NCI-H82 (cell line): ENCODE measurements around the gene C2CD2.

Experiments
- DNase-seq: peaks from one replicate; lab custom pipeline; 2025; lab: John Stamatoyannopoulos, UW

The C2CD2 gene

DNA sequence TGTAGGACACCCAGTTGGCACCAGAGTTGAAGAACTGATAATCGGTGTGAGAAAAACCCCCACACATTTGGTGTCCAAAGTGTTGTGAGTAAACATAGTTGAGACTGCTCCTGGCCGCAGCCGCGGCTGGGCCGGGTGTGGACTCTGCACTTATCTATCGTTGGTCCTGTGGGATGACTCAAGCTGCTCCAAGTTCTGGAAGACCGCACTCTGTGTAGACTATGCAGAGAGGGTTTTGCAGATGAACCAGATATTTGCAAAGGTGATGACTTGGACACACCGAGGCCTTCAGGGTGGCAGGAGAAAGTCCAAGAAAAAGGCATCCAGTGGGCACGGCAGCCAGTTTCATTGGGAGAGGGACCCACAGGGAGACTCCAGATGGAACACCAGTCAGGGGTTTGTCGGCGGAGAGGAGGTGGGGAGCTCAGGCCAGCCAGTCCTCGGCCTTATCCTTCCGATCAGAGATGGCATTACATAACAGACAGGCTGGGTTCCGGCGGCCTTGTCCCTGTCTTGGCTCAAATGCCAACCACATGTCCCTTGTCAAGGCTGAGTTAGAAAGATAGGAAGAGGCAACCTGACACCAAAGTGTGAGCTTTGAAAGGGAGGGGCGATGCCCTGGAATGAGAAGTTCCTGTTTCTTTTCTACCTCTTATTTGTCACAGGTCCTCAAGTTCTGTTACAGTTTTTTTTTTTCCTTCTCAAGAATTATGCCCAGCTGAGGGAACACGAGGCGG, 21.1 kb downstream of the C2CD2 start:
- DNase-seq = no peak

- no peak for DNase-seq
Measured at GRCh38 chr21:41932191-41932575, 21.6 kb downstream of the C2CD2 start.

DNA sequence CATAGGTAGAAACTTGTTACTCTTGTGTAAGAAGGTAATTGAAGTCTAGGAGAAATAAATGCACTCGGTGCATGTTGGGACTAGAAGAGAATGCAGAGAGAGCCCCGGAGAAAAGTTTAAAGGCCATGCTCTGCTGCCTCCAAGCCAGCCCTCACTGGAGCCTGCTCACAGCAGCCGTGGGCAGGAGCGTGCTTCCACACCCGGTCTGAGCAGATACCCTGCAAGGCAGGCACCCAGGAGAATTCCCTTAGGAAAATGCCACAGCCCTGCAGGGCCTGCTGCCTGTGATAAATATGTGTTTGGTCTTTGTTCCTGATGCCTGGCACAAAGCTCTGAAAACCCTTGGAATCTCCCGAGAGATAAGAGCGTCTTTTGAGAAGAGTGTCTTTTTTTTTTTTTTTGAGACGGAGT, 22.8 kb downstream of the C2CD2 start:
- DNase-seq = no peak

DNA sequence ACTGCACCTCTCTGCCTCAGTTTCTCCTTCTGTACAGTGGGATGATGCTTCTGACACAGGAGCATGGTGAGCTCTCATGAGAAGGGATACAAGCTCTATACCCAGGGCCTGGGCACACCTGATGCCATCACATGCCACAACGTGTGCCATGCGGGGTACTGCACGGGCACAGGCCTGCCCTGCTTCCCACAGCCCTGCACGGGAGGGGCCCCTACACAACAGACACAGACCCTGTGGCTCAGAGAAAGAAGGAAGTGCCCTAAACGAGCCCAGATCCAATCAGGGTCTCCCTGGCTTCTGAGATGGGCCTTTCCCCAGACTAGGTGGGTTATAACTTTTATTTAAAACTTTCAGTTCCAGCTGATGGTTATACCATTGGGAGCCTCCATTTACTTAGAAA, 24.6 kb downstream of the C2CD2 start:
- DNase-seq = no peak

GRCh38 chr21:41928621-41929220, 25.1 kb downstream of the C2CD2 start:
- DNase-seq = no peak

GRCh38 chr21:41927727-41928409, 25.9 kb downstream of the C2CD2 start:
- DNase-seq = no peak

- DNase-seq = peak; percentile 25
Measured at GRCh38 chr21:41926807-41927171, 27.0 kb downstream of the C2CD2 start.

DNA sequence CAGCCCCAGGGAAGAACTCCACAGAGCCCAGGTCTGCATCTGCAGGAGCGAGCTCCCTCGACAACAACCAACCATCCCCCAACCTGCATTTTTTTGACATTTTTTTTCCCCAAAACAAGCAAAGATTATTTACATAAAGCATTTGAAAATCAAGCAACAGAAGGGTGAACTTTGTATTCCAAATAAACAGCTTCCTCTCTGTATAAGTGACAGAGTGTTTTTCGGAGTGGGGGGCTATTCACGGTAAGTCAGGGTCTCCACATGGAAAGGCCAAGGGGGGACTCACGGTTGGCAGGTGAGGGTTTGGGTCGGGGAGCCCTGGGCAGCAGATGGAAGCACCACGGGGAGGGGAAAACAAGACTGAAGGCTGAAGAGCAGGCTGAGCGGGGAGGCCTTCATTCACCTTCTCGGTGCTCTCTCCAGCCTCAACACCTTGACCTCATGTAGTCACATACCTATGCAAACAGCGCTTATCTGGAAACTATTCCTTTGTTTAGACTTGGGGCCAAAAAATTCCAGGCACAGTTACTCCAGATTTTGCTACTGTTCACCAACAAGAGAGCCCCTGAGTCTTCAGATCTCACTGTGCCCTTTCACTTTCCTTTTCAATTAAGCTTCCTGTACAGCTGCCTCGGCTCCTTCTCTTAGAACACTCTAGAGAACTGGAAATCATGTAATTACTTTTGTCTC, 27.6 kb downstream of the C2CD2 start:
- DNase-seq = peak; percentile 10

GRCh38 chr21:41925767-41926116, 28.1 kb downstream of the C2CD2 start:
- peak; percentile 24 for DNase-seq

DNA sequence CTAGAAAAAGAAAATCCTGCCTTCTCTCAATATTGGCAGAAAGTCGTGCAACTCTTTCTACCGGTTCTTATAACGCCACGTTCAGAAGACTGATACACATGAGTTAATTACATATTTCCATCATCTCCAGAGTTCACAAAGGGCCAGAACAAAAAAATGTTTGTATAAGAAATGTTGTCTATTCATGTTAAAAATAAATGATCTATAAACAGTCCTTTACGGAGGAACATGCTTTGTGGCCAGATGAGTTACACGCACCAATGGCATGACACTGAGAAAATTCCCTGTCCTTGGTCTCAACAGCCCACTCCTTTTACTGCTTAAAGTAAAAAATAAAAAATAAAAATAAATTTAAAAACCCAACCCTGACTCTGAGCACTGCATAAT, 29.5 kb downstream of the C2CD2 start:
- DNase-seq = no peak

DNA sequence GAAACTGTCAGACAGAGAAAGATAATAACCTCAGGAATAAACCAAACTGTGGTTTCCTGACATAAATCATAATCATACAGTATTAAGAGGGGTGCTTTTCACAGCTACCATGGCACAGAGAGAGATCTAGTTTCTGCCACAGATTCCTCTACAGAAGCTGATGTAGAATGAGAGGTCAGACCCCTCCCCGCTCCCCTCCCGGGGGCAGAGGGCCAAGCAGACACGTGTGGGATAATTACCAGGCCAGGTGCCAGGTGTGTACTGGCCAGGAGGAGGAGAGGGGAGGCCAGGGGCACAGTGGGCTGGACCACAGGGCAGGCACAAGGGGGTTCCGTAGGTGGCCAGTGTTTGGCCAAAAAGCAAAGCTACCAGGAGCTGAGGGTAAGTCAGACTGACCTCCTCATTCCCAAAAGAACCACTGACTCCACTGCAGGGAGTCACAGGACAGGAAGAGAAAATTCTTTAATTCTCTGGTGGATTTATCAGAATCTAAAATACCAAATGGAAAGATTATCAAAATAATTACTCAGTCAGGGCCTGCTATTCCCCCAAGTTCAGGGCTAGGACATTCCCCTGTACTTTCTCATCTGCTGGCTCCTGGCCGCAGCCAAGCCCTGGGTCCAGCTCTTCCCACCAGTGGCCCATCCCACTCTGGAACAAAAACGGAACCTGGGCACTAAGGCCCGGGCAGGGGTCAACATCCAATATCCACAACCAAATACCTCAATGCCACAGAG, 30.0 kb downstream of the C2CD2 start:
- no peak for DNase-seq

DNA sequence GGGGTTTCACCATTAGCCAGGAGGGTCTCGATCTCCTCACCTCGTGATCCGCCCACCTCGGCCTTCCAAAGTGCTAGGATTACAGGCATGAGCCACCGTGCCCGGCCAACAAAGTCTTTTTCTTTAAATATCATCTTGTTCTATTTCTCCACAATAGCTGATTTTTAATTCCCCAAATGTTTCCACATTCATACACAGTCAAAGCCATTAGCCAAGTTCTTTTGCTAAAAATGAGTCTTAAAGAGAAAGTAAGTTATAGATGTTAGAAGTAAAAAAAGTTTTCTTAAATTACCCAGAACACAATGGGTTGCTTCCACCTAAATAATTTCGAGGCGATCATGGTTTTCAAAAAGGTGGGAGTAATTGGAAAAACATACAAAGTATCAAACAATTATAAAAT, 30.6 kb downstream of the C2CD2 start:
- no peak for DNase-seq

DNA sequence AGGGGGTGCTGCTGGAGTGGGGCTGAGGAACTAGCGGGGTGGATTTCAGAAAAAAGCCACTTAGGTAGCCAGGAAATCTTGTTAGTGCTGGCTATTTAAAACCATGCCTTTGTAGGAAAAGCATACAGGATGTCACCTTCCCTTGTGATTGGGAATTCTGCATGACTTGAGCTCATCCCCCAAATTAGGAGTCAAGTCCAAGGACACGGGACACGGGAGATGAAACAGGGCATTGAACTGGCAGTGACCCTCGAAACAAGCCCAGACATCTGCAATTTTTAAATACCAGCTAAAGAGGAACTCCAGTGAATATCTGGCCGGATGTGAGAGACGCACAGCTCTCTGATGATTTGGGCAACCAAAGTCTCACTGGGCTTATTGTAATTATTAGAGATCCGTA, 32.8 kb downstream of the C2CD2 start:
- DNase-seq = peak; percentile 41

- DNase-seq = no peak
Measured at GRCh38 chr21:41920476-41920875, 33.3 kb downstream of the C2CD2 start.

DNA sequence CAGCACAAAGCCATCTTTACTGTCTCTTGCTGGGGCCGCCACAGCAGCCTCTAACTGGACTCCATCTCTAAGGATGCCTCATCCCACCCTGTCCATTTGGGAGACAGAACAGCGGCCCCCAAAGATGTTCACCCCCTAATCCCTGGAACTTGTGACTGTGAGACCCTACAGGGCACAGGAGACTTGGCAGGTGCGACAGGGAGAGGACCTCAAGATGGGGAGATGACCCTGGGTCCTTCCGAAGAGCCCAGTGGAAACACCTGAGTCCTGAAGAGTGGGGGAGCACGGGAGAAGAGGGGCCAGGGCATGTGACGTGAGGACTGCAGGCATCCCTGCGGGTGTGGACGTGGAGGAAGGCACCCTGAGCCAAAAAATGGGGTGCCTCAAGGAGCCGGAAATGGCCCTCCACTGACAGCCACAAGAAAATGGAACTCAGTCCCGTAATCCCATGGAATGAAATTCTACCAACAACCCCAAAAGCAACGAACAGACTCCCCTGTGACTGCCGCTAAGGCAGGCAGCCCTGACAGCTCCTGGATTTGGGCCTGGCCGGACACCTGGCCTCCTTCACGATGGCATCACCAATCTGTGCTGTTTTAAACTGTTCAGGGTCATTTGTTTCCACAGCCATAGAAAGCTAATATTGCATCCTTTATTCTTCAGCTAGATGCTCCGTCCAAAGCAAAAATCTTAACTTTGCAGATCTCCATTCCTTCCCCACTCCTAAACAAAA, 34.0 kb downstream of the C2CD2 start:
- DNase-seq = no peak

DNA sequence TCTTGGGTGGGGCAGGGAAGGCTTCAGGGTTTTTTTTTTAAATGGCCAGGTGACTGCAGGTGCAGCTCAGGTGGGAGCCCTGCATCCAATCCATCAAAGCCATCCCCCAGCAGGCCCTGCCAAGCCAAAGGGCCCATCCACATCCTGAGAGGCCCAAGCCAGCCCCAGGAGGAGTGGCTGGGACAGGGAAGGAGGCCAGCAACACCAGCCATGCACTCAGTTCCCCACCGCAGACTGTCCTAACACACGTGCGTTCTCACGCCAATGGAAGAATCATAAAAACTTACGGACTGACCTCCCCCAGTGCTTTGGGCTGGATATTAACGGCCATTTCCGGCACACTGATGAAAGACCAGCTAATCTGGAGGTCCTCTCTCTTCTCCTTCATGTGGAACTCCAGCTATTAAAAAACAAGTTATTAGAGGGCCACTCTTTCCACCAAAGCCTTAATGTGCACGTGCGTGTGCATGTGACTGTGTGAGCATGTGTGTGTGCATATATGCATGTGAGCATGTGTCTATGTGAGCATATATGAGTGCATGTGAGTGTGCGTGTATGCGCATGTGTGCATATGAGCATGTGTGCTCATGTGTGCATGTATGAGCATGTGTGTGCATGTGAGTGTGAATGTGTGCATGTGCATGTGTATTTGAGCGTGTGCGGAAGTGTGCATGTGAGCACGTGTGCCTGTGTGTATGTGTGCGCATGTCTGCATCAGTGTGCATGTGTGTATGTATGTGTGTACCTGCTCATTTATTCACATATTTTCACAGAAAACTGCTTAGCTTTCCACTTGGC, 35.1 kb downstream of the C2CD2 start:
- no peak for DNase-seq

- no peak for DNase-seq
Measured at GRCh38 chr21:41917531-41917930, 36.3 kb downstream of the C2CD2 start.

- no peak for DNase-seq
Measured at GRCh38 chr21:41916888-41917433, 36.9 kb downstream of the C2CD2 start.

DNA sequence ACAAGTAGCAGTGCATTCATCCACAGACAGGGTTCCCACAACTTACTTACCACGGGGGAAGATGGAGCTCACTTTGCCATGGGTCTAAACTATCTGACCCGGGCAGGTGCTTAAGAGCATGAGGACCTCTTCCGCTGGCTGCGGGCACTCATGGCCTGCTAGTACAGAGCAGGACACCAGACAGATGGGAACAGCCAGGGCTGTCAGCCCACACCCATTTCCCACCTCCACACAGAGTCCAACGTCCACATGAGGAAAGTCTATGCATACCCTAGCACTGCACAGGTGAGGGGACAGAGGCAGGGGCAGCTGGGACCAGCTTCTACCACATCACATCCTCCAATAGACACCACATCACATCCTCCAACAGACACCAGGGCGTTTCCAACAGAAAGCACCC, 38.9 kb downstream of the C2CD2 start:
- DNase-seq = no peak

DNA sequence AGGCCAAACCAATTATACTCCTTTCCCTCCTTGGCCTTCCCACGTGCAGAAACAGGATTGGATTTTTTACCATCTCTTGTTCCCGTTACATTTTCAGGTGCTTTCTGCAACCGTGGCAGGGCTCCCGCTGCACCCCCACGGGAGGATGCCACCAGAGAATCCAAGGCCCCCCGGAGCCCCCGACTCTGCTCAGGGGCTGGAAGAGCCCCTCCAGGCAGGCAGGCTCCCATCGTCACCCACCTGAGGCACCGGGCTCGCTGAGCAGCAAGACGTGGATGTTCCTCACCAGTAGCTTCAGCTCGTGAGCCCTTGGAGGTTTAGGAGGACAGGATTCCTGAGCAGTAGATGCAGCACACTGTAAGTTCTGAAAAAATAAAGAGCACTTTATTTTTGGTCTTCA, 39.5 kb downstream of the C2CD2 start:
- DNase-seq = no peak
